HG03432 (cell line): Measurements from ENCODE around the gene KLF16.
A peak's percentile ranks its signal among the peaks of the same experiment; 100 is the strongest.
"Not testable (repeated sequence)": the region's sequence is repeated elsewhere in the genome, so short reads cannot be mapped to it uniquely, and the experiment has no call there.

Experiments
- ATAC-seq: cut with Tn5 transposase; IDR thresholded peaks from one replicate; pipeline ENCODE4 v1.9.1; 2021; ENCODE audit warnings: mild to moderate bottlenecking, moderate library complexity; ENCODE audit not compliant: unreplicated experiment

Gene KLF16

DNA sequence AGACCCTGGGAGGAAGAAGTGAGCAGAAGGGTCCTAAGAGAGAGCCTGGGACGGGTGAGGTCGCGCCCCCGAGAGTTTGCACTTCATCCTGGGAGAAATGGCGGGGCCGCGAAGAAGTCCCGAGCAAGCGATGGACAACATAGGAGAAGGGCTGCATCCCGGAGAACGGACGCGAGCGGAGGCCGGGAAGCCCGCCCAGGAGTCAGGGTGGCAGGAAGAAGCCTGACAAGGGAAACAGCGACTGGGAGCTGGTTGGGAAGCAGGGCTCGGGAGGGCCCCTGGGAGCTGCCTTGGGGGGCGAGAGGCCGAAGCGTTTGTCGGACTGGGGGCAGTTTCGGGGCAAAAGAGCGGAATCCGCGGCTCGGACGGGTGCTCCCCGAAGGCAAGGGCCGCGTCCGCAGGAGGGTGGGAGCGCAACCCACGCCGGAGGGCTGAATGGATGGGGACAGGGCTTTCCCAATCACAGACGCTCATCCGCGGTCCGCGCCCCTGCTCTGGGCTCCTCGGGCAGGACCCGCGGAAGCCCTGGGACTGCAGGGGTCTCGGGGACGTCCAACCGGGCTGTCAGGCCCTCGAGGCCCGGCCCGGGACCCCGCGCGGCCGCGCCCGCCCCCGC is 21.4 kb upstream of the KLF16 start:
- ATAC-seq = peak; percentile 26

DNA sequence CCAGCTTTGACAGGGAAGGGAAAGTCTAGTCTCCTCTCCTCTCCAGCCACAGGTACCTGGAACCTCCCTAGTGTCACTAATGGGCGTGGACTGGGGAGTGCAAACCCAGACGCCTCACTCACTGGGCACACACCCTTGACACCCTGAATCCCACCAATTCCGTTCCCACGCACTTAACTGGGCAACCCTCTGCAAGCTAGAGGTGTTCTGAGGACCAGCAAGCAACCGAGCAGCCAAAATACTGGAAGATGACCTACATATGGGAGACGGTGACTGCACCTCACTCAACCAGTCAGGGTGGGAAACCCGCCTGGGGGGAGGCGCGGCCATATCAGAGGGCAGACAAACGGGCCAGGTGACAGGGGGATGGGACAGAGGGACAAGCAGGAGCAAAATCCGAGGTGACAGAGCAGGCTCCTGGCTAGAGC is 20.9 kb upstream of the KLF16 start:
- no peak for ATAC-seq

DNA sequence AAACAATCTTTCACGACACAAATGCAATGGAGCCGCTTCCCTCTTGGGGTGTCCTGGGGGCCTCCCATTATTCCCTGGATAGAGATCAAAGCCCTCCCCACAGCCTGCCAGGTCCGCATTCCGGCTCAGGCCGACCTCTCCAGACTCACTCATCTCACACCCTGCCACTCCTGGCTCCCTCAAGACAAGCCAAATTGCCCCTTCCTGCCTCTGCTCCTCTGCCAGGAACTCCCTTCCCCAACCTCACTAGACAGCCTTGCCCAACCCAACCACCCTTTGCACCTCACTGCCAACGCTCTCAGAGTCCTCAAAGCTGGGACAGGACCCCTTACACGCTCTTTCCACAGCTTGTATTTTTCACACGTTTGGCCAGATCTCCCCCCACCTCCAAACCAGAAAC is 20.4 kb upstream of the KLF16 start:
- ATAC-seq = no peak

DNA sequence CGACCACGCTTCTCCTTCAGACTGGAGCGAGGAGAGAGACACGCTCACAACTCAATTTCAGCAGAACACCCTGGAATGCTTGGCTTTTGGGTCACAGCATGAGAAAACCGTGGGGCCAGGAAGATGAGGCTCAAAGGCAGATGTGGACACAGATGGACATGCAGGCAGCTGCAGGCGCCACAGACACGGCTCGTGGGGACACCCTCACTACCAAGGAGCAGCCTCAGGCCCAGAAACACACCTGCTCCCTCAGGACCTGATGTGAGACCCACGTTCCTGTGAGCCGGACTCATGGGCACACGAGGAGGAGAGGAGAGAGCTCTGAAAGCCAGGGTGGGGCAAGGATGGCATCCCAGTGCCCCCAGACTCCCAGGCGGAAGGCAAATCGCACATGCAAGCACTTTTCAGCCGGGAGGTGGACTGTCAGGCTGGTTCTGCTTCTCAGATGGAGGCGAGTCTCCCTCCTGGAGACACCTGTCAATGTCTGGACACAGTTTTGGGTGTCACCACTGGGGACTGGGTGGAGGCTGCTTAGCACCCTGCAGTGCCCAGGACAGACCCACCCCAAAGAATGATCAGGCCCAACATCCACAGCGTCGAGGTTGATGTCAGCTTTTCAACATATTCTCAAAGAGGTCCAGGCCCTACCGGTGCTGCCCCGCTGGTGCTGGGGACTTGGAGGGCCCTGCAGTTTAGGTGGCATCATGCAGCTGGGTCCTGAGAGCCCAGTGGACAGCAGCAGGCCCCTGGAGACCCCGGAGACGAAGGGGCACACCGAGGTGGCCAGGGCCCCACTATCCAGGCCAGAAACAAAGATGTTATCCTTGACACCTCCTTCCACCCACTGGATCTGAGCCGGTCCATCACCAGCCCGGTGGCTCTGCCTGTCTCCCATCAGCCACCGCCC is 19.7 kb upstream of the KLF16 start:
- ATAC-seq = no peak

DNA sequence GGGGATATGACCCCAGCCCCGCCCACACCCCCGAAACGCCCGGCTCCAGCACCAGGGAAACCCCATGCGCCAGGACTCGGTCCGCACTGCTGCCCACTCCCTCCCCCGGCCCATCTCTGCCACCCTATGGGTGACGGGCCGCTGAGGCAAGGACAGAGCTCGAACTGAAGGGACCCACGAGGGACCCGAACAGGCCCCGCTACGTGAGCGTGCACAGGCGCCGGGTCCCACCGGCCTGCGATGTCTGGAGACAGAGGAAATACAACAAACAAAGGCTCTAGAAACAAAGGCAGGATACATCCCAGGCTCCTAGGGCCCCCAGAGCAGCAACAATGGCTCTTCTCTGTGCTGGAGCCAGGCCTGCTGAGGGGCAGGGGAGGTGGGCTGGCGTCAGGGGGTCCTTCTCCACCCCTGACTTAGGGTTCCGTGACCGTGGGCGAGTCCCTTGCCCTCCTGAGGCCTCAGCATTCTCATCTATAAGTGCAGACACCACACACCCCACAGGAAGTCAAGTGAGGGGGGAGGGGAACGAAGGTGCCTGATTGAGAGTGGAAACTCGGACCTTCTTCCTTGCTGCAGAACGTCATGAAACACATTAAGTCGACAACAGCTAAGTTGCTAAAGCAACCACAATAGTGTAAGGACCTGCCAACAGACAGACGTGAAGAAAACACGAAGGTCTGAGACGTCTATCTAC is 18.9 kb upstream of the KLF16 start:
- ATAC-seq = no peak

DNA sequence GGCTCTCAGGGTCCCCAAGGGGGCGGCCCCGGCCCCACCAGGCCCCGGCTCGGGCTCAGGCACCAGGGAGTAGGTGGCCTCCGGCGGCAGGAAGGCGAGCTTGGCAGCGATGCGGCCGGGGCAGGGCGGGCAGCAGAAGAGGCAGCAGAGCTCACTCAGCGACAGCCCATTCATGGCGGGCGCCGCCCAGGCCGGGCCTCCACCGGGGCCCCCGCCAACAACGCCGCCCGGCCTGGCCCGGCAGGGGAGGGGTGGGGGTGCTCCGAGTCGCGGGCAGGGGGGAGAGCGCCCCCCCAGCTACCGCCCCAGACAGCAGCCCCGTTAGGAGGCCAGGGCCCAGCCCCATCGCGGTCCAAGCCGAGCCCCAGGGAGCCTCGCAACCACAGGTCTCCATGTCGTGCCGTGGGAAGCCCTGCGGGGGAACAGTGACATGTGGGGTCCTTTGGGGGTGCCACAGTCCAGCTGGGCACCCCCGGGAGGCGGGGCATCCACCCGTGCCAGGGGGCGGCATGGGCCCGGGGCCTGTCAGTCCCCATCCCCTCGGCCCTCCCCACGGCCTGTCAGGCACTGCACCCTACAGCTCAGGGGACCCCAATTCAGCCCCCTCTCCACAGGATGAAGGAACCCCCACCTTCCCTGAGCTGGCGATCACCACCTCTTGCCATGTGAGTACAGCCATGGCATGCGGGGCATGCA is 18.2 kb upstream of the KLF16 start:
- ATAC-seq = not testable (repeated sequence)

DNA sequence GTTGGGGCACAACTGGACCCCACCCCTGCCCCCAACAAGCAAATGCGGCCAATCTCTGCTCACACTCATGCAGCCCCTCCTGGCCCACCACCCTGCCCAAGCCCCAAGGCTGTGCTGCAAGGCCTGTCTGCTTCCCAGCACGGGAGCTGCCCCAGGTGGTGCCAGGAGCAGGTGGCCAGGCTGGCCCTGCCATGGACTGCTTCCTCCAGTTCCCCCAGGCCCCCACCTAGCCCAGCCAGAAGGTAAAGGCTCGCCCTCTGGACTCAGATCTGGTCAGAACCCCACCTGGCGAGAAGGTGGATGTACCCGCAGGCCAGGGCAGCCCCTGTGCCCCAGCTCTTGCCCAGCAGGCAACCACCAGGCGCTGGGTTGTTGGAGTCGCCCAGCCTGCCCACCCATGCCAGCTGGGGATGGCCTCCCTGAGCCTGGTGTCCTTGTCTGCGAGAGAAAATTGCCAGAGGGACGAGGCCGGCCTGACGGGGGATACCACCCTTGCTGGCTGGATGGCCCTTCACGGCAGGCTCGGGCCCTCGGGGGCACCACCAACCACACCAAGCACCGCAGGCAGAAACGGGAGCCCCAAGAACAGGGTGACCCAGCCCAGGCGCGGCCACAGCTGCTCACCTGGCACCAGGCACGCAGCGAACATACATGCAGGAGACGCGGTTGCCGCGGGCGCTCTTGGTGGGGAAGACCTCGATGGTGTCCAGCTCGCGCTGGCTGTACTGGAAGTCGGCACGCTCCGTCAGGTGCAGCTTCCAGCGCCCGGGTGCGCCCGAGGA is 17.4 kb upstream of the KLF16 start:
- ATAC-seq = no peak

DNA sequence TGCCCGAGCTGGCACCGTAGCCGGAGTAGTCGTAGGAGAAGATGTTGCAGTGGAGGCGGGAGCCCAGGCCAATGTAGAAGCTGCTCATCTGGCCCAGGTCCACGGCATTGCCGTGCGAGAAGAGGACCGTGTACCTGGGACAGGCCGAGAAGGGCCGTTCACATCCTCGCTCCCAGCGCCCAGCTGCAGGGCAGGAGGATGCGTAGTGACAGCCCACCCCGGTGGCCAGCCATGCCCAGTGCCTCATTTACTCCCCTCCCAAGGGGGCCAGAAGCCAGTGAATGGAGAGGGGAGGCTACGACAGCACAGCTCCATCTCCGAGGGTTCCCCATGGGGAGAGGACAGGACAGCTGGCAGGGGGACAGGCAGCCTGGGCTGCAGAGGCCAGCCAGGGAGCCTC is 16.6 kb upstream of the KLF16 start:
- ATAC-seq = not testable (repeated sequence)

DNA sequence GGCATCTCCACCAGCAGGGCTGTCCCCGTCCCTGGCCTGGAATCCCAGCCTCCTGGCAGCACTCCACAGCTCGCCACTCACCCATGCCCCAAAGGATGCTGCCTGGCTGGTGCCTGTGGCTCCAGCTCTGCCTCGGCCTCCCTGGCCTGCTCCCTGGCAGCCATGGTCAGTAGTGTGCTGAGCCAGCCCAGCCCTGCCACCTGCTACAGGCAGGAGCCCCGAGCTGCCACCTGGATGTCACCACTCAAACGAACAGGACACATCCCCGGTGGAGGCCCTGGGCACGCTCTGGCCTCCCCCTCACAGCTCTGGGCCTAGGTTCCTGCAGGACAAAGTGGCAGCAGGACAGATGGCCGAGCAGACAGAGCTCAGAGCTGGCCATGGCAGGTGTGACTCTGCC is 15.2 kb upstream of the KLF16 start:
- ATAC-seq = not testable (repeated sequence)

DNA sequence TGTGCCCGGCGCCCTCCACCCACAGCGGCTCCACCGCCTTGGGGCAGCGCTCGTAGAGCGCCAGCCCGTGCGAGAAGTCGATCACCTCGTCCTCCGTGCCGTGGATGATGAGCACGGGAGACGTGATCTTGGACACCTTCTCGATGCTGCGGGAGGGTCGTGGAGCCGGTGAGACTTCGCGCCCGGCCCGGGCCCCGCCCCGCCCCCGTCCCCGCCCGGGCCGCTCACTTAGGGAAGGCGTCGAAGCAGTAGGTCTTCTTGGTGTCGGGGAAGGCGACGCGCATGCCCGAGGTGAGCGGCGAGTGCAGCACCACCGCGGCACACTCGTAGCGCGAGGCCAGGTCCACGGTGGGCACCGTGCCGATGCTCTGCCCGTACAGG is 13.9 kb upstream of the KLF16 start:
- ATAC-seq = not testable (repeated sequence)

DNA sequence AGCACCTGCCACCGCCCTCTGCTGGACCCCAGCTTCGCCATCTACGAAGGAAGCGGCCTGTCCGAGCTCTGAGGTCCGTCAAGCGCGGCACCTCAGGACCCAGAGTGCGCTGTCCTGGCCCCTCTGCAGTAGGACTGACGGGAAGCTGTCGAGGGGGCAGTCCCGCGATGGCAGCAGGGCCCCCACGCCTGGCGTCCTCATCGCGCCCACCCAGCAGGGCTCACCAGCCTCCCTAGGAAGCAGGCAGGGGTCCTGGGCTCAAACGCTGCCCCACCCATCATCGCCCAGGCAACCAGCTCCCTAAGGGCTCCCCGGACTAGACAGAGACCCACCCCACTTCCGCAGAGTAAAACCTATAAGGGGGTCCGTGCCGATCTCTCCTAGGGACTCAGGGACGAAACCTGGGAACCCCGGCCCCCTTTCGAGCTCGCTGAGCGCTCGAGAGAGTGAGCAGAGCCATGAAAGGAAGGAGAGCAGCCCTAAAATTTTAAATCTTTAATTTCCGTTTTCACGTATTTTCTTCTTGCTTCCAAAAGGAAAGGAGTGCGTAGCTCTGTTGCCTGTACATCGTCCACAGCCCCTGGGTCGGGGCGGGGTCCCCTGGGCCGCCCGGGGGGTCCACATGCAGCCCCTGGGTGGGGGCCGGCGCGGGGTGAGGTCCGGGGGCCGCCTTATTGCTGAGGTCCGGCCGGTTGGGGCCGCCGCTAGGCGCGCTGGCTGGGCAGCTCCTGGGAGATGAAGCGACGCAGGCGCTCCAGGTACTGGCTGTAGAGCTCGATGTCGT is 13.3 kb upstream of the KLF16 start:
- ATAC-seq = not testable (repeated sequence)

DNA sequence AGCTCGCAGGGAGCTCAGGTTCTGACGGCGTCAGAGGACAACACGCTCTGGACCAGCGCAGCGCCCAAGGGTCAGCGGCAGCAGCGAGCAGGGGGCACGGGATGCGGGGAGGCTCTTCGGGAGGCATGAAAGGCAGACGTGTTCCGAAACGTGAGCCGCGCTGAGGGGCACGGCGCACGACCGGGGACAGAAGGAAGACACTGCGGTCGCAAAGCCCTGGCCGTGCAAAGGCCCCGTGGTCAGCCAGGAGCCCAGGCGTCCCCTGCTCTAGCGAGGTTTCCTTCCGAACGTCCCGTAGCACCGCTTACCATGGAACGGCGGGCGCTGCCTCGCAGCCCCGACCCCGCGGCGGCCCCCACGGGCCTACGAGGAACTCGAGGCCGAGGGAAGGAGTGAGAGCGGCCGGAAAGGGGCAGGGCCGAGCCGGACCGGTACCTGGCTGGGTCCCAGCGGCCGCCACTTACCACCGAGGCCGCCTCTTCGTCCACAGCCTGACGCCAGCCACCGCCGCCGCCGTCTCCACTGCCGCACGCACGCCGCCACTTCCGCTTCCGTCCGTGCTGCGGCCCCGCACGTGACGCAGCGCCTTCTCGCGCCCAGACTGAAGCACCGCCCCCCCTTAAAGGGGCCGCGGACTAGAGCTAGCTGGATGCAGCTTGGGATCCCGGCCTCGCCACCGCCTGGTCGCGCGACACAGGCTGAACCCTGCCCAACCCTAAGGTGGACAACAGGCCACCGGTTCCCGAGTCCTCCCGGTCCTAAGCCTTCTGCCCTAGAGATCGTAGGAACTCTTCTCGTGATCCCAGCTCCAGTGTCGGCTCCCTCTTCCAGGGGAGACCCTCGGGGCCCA is 12.5 kb upstream of the KLF16 start:
- ATAC-seq = peak; percentile 84

DNA sequence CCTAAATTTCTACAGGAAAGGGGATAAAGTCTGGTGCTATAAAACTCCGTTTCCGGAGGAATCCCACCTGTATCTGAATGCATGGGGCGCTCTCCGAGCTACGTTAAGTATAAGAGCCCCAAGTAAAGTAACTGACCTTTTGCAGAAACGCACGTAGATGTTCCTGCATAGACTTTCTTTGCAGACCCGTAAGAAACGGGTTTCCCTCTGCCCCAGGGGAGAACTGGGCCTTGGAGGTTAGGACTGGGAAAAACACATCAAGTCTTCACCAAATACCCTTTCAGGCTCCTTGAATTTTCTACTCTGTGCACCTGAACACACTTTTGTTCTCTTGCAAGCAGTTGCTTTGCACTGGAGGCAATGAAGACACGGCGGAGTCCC is 11.9 kb upstream of the KLF16 start:
- not testable (repeated sequence) for ATAC-seq

DNA sequence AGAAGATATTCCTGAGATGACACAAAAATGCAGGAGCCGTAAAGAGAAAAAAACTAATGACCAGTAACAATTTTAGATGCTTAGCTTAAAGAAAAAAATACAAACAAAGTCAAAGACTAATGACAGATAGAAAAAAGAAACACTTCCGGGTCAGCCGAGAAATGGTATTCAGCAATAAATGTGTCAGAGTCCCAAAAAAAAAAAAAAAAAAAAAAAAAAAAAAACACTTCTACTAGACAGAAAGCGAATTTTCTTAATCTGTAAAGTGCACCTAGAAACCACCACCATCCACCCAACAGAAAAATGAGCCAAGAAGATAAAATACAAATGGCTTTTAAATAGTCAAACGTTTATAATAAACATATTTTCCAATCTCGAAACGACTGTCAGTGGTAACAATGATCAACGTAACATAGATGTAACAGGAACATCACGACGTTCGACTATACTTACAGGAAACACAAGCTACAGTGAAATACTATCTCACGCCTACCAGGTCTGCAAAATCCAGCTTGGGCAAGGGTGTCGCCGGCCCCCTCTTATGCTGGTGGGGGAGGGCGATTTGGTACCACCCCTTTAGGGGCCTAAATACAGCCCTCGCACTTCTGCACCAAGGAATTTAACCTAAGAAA is 11.3 kb upstream of the KLF16 start:
- ATAC-seq = no peak

DNA sequence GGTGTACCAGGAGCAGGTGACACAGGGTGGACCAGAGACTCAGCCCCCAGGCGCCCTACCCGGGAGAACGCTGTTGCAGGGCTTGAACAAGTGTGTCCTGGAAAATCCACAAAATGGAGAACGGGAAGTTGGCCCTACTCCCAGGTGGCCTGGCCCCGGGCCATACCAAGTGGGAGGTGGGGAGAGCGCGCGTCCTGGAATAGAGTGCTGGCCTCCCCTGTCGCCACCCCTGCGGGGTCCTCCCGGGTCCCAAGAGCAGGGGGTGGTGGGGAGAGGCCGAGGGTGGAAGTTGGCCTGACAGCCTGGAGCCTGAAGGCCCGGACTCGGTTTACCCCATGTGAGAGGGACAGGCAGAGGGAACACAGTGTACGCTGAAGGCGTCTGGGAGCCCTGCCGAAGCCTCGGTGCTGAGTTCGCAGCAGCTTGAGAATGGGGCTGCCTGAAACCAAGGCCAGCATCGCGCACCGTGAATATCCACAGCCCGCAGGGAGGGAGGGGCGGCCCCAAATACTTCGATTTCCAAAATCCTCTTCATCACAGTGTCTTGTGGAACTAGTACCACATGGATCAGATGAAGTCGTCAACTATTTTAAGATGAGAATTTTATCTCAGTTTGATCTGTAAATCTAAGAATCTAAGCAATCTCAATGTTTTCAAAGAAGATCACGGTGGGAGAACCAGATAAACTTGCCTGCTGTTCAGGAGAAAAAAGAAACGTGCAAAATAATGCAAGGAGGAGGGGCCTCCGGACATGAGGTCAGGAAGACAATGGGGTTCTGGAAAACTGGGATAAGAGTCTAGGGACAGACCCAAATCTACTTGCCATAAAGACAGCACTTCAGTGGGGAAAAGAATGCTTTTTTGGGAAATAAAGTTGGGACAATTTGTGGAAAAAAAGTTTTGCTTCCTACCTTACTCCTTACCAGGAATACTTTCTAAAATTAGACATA is 10.4 kb upstream of the KLF16 start:
- ATAC-seq = no peak

DNA sequence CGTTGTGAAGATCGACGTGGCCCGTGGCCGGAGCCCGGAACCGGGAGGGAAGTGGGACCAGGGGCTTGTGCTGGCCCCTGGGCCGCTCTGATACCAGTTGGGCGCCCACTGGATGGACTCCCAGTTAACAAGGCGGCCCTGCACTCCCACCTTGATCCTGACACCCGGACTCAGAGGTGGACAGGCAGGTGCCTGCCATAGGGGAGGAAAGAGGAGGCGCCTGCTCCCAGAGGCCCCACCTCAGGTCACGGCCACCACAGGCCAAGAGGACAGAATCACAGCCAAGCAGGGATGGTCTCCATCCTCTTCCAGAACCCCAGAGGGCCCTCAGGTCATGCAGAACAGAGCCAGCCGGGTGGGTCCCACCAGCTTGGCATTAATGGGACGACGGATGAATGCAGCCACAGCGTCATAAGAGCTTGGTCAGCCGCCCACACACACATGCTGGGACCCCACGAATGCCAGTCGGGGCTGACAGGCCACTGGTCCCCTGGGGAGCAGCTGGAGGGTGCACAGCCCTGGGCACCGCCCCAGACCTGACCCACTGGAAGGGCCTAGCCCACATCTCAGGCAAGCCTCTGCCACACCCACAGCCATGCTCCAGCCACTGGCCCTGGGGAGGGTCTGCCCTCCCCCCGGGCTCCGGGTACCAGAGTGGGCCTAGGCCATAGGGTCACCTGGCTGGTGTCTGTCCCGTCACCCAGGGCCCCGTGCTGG is 9.6 kb upstream of the KLF16 start:
- no peak for ATAC-seq

DNA sequence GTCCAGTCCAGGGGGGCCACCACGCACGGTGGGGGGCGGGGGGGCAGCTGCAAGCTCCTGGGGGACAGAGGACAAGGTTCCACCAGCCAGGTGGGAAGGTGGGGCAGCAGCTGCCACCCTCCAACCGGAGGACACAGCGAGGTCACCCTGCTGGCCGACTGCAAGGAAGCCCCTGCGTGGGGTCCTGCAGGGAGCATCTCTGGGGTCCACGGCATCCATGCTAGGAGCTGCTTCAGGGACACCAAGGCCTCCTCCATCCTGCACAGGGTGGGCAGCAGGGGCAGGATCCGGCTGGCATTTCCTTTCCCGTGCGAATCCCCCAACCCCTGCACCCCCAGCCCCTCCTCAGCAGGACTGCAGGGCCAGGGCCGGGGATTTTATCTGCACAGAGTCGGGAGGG is 8.3 kb upstream of the KLF16 start:
- ATAC-seq = no peak
